HG03469 (cell line): ENCODE data around the gene MCF2L2.
"Not testable (repeated sequence)": the region's sequence is repeated elsewhere in the genome, so short reads cannot be mapped to it uniquely, and the experiment has no call there.

Experiments used
- ATAC-seq: cut with Tn5 transposase; IDR thresholded peaks from one replicate; pipeline ENCODE4 v1.9.1; 2021; ENCODE audit warnings: mild to moderate bottlenecking, moderate library complexity, moderate number of reproducible peaks; ENCODE audit not compliant: unreplicated experiment

MCF2L2 gene

DNA sequence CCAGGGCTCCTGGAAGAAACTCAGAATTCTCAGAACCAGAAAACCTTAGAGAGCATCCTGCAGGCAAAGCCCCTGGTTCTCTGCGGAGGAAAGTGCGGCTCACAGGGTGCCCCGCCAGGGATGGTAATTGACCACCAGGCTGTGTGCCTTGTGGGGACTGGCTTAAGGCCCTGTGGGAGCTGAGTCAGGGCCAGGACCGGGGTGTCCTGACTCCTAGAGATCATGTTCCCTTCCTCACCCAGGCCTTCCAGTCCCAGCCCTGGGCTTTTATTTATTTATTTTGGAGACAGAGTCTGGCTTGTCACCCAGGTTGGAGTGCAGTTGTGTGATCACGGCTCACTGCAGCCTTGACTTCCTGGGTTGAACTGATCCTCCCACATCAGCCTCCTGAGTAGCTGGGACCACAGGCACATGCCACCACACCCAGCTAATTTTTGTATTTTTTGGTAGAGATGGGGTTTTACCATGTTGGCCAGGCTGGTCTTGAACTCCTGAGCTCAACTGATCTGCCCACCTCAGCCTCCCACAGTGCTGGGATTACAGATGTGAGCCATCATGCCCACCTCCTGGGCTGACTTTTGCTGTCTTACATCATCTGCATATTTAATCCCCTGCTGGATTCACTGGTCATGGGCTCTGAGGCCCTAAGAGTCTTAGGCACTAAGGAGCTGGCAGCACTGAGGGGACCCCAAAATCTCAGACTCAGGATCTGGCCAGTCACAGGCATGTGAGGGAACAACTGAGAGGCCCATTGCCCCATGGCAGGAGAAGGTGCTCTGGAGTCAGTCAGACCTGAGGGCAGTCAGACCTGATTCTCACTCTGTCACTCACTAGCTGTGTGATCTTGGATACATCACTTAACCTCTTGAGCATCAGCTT is 245.4 kb downstream of the MCF2L2 start:
- ATAC-seq, result no peak

DNA sequence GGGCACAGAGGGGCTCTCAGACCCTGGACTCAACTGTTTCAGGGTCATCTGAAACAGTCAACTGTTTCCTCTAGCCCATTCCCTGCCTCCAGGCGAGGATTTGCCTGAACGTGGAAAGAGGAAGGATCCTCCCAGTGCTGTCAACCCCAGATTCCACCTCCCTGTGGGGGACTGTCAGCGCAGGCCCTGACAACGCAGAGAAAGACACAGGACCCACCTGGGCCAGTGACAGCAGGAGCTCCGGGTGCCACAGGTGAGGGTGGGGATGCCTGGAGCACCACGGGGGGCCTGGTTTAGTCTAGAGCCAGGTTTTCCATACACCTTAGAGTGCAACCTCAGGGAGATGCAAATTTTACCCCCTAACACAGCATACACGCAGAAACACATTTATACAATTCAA is 246.3 kb downstream of the MCF2L2 start:
- ATAC-seq, result no peak

DNA sequence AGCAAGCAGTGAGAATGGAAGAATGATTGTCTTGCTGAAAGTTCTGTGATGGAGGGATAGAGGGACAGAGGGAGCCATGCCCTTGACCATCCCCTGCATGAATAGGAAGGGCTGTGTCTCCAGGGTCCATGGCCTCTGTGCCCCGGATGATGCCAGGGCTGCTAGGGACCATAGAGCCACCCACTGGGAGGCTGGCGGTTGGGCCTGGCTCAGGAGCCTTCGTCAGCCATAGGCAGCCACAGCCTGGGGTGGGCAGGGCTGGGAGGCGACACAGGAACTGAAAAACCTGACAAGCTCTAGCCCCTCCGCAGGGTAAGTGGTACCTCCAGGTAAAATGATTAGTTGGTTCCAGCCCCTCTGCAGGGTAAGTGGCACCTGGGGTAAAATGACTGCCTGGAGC is 246.8 kb downstream of the MCF2L2 start:
- no peak for ATAC-seq

DNA sequence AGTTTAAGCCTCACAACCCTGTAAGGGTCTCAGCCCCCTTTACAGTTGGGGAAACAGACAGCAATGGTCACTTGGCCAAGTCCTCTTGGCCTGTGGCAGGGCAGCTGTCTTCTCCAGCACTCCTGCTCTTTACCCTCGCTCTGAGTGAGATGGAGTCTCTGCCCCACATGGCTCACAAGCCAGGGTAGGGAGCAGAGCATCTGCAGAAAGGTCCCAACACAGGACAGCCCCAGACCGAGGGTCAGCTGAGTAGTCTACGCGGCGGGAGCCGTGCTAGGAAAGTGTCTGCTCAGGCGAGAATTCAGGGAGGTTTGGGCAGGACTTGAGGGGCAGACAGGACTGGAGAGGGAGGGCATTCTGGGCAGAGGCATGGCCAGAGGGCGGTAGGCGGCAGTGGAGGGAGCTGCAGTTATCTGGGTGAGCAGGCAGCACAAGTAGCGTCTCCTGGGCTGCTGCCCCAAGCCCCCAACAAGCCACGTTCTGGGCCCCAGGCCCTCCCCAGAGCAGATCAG is 247.6 kb downstream of the MCF2L2 start:
- ATAC-seq, result no peak

DNA sequence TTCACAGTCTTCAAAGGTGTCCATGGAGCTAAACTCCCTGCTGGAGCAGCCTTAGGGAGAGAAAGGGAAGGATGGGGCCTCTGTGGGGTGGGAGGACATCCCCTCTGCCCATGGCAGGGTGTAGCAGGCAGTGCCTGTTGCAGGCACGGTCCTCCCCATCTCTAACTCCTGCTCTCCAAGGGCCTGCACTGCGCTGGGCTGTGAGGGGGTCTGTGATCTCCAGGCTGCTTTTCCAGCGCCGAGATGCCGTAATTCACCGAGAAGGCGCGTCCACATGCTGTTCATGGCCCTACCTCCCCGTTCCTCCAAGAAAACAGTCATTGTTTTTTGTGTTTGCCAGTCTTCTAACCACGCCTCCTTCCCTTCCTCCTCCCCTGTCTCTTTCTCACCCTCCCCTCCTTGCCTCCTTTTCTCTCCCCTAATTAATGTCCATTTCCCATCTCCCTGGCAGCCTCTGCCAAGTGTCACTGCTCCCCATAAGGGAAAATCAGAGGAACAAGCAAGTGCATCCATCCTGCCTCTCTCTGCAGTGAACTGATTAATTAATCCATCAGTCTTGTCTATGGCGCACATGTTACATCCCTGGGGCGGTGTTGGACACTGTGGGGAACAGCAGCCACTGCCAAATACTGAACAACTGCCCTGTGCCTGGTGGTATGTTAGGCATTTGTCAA is 248.2 kb downstream of the MCF2L2 start:
- no peak for ATAC-seq

DNA sequence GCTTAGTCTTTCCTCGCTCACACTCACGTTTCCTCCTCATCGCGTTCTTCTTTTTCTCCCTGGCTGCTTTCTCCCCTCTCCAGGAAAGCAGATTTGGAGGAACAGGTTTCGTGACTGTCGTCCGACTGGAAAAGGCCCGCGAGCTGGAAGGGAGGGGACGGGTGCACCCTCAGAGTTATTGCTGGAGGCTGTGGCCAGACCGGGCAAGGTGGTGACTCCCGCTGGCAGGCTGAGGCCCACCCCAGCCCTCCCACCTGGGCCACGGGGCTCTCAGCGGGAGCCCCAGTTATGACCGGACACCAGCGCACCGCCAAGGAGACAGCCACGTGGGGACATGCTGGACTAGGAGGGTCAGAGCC is 248.9 kb downstream of the MCF2L2 start:
- not testable (repeated sequence) for ATAC-seq

DNA sequence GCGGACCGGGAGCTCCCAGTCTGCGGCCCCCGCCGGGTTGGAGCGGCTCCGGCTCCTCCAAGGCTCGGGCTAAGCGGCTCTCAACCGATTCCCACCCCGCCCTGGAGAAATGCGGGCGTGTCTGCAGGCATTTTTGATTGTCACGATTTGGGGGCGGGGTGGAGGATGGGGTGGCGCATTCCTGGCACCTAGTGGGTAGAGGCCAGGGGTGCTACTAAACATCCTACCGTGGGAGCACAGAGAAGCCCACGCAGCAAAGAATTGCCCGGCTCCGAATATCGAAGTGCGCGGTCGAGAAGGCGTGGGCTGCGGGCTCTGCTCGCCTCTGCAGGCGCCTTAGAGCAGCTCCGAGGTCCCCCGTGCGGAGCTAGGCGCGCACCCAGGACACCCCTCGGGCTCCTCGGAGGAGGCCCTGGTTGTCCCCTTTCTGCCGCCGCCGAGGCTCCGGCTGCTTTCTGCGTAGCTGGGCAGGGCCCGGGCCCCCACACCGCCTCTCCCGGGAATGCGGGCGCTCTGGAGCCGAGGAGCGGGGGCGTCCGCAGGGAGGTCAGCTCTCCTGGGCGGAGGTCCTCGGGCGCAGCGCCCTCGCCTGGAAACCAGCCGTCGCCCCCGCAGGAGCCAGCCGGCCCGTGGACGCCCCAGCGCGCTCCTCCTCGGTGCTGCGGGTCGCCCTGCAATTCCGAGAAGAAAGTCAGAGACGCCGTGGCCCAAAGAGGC is 249.4 kb downstream of the MCF2L2 start:
- ATAC-seq, result no peak

DNA sequence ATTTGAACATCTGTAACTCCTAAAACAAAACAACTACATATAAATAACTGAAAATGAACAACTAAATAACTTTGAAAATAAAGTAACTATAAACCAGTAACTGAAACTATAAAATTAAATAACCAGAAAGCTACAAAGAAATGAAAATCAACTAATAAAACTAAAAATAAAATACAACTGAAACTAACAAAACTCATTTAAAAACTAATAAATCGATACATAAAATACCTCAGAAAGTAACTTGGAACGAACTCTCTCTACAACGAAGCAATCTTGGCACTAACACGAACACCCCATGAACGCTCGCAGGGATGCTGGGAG is 249.9 kb downstream of the MCF2L2 start:
- no peak for ATAC-seq

DNA sequence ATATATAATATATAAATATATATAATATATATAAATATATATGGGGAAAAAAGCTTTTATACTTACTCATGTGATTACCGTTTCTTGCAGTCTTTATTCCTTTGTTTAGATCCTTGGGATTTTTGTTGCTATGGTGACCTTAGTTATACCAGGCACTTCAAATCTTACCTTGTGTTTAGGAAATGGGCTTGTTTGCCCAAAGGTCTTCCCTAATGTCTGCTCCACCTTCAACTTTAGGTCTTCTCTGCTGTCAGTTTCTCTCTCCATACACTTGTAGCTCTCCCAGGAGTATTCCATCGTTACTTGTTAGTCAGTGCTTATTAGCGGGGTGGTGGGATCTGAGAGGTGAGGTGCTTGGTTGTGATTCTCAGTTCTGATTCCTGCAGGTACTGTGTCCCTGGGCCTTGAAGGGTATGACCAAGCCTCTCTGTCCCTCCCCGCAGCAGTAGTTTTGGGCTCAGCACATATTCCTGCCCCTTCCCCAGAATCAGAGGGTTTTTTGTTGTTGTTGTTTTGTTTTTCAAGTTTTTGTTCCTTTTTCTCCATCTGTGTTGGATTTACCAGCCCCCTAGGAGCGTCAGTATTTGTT is 256.3 kb downstream of the MCF2L2 start:
- ATAC-seq, result no peak

DNA sequence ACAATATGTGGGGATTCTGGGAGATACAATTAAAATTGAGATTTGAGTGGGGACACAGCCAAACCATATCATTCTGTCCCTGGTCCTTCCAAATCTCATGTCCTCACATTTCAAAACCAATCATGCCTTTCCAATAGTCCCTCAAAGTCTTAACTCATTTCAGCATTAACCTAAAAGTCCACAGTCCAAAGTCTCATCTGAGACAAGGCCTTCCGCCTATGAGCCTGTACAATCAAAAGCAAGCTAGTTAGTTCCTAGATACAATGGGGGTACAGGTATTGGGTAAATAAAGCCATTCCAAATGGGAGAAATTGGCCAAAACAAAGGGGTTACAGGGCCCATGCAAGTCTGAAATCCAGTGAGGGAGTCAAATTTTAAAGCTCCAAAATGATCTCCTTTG is 260.4 kb downstream of the MCF2L2 start:
- ATAC-seq, result not testable (repeated sequence)

DNA sequence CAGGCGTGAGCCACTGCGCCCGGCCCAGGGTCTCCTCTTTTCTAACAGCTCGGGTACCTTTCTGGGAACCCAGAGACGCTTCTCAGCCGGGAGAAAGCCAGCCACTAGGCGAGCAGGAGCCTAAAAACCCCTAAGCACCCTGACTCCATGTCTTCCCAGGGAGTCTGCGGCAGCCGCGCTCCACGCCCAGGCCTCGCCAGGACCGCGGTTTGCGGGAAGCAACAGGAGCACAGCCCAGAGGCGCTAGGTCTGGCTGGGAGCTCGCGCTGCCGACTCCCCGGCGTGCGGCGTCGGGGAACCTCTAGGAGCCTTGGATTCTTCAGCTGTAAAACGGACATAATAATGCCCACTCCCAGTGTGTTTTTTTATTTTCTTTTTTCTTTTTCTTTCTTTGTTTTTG is 264.9 kb downstream of the MCF2L2 start:
- no peak for ATAC-seq

DNA sequence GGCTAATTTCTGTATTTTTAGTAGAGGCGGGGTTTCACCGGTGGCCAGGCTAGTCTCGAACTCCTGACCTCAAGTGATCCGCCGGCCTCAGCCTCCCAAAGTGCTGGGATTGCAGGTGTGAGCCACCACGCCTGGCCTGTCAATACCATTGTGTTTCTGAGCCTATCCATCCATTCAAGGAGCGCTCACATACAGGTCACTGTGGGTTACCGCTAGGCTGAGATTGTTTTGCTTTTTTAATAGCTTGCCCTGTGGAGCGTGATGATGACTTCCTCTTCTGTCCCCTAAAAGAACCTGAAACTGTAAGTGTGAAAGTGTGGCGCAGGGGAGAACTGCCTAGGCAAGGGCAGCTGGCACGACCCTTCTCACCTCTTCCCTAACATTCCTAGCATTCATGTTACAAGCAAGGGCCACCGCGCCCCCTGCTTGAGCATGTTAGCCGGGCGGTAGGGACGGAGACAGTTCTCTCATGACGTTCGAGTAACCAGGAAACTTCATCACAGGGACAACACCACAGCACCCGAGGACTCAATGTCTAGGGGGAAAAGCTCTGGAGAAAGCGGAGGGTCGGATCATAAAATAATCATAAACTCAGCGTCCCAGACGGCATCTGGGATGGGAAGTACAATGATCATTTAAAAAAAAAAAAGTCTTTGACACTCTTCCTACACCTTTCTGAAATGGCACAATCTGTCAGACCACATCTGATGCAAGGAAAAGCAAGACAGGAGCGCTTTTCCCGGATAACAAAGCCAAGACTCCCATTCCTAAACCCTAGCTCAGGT is 266.7 kb downstream of the MCF2L2 start:
- ATAC-seq, result peak; percentile 66

DNA sequence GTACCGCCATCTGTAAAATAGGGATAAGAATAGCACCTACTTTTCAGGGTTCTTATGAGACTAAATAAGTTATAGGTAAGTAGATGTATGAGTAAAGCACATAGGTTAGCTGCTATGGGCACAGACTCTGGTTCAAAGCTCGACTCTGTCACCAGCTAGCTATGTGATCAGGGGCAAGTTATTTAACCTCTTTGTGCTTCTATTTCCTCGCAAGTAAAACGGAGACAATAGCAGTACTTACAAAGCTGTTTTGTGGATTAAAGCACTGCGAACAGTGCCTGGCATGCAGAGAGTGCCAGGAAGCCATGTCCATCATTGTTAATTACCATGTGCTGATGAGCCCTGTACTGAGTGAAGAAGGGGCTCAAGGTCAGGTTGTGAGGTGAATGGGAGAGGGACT is 267.8 kb downstream of the MCF2L2 start:
- no peak for ATAC-seq

DNA sequence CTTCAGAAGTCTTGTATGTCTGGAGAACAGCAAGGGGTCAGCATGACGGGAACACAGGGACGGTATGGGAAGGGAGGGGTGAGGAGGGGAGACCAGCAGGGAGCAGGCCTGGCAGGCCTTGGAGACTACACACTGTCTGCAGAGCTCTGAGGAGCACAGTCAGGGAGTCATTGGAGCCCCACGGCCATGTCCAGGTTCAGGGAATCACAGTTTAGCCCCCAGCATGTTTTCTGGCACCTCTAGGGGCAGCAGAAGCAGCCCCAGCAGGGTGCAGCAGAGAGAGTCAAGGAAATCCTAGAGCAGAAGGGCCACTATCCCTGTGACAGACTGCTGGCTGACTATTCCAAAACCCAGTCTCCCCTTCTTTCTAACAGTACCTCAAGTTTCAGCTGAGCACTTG is 269.1 kb downstream of the MCF2L2 start:
- no peak for ATAC-seq

DNA sequence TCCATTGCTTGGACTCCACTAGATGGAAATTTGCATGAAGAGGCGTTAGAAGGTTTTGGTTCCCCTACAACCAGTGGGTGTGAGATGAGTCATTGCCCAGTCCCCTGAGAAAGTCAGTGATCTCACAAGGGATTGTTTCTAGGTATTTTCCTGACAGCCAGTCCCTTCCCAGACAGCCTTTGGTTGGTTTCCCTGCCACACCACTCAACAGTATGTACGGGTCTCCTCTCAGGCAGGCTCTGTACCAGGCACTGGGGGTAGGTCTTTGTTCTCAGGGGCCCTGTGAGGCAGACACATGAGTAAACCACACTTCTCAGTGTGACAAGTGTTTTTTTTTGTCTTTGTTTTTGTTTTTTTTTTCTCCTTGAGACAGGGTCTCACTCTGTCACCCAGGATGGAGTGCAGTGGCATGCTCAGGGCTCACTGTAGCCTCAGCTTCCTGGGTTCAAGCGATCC is 269.8 kb downstream of the MCF2L2 start:
- ATAC-seq, result peak; percentile 50

DNA sequence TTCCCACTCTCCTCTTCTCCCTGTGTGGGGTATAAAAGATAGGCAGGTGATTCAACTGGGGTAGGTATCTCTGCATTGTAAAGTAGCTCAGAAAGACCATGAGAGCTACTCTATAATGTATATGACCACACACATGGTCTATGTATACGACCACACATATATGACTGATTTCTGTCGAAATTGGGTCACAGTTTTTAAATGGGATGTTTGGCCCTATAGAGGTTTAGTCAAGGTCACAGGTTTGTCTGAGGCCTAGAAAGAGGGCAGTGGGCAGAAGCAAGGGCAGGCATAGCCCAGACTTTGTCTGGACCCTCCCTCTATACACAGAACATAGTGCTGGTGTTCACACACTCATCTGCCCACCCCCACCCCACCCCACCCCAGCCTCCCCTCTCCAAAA is 270.3 kb downstream of the MCF2L2 start:
- ATAC-seq, result peak; percentile 19

DNA sequence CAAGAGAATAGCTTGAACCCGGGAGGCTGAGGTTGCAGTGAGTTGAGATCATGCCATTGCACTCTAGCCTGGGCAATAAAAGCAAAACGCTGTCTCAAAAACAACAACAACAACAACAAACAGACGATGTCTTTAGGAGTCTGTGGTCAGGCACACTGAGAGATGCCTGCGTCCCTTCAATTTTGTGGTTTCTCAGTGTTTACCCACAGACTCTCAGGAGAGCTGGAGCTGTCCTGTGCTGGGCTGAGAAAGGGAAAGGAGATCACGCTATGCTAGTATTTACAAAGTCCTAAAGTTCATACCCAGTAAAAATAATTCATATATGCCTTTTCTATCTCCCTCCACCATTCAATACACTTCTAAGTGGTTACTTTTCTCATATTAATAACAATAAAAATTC is 272.2 kb downstream of the MCF2L2 start:
- no peak for ATAC-seq

DNA sequence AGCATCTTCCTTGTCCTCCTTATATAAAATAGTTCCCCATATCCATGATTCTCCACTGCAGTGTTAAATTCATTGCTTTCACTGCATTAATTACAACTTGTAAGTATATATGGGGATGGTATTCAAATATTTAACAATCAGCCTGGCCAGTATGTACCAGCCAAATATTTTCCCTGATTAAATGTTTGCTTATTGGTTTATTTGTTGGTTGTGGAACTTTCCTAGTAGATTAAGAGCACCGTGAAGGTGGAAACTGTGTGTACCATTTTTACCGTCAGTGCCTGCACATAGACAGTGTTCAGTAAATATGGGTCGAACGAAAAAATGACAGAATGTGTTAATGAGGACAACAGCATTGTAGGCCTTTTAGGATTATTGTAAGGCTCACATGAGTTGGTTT is 272.9 kb downstream of the MCF2L2 start:
- ATAC-seq, result no peak

DNA sequence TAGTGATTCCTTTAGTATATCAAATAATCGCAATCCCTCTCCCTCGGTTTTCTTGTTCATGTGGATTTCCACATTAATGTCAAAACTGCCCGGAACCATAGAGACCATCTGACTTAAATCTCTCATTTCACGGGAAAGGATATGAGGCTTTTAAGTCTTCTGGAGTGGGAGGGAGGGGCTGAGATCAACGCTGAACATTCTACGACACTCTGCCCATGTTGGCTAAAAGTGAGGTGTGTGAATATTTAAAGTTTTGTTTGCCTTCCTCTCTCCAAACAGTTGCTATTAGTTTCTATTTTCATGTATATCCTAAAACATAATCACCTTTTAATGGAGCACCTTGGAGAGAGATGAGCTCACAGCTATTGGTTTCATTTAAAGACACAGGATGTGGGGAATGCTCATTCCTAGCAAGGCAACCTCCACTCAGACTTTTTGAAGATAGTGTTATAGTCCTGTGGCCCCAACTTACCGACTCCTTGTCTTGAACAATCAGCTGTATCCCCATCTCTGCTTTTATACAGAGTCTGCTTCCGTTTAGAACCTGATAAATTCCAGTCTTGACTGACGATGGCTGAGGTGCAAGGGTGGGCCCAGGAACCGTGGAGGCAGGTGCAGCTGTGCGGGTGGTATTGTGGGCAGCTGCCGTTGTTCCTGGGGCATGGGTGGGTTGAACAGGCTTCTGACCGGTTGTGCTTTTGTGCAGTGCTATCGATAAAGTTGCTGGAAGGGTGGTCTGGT is 275.0 kb downstream of the MCF2L2 start:
- no peak for ATAC-seq

DNA sequence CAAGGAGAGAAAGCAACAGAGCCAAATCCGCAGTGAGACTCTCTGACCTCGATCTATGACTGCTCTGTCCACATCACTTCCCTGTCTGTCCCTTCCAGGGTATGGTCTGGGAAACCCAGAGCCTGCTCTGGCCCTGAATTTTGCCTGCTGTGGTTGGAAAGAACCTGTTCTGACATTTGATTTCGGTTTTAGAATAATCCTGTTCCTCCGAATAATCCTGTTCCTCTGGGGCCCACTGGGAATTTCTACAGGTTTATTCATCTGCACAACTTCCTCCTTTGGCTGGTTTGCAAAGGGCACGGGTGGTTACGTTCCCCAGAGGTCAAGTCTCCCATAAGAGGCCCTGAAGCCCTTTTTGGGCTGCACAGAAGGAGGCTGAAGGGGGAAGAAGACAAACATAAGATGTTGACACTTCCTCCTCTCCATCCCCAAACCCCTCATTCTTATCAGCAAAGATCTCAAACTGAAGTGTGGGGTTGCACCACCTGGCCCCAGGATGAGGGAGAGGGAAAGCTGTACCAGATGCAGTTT is 276.5 kb downstream of the MCF2L2 start:
- no peak for ATAC-seq
